GM18526 (cell line): Measurements from ENCODE around the gene SIMC1.
A peak's percentile ranks its signal among the peaks of the same experiment; 100 is the strongest.

ENCODE experiments used
- POLR2A ChIP-seq: IDR thresholded peaks from 3 replicates; pipeline ENCODE4 v1.6.1; 2011; ENCODE audit not compliant: insufficient read length; ENCODE audit errors: extremely low read depth

SIMC1 gene

DNA sequence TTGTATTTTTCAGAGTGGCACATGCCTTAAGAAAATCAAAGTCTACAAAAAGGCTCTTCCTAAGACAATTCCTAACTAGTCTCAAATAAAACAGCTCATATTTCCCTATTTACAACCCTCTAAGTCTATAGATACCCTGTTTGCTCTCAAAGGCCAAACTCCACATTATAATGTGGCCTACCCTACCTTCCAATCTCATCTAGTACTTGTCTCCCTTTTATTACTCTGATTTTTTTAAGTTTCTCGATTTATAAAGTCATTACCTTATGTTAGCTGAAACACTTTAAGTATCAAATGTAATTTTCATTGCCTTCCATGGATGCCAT, 103.9 kb downstream of the SIMC1 start:
- TF ChIP-seq POLR2A: no peak

DNA sequence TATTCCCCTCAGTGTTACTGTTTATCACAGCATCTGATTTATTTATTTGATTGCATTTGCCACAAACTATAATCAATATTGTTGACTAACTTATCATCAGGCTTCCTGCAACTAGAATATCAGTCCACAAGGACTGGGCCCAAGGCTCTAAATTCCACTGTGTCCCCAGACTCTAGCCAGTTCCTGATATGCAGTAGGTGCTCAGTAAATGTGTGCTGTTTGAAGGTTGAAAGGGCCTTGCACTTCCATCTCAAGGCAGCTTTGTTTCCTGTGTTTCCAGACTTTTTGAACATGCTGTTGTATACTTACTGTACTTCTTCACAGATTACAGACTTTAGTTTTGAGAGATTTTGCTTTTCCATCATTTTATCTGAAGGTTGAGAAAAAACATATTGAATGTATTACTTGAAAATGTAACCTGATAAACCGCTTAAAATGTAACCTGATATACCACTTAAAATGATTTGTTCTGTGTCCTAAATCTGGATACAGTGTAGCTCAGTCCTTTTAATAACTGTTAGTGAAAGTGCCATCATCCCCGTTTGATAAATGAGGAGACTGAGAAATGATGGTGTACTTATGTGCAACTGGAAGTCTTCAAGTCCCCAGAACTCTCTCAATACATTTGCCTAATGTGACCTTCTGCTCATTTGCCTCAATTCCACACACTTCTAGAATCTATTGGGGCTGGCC, 104.7 kb downstream of the SIMC1 start:
- TF ChIP-seq POLR2A: no peak

DNA sequence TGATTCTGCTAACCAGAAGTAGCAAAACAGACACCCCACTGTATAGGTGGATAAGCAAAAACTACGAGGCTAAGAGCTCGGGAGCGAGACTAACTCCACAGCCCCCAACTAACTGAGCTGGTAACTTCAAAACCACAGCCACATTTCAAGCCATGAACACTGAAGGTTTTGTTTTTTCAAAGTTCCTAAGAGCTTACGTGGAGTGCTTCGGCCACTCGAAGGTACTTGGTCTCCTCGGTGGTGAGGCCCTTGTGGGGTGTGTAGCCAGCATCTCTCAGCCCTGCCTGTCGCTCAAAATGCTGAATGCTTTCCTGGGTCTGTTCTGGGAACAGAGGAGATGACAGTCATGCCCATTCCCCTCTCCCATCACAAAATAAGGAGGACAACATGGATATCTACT, 112.2 kb downstream of the SIMC1 start:
- TF ChIP-seq POLR2A: no peak

DNA sequence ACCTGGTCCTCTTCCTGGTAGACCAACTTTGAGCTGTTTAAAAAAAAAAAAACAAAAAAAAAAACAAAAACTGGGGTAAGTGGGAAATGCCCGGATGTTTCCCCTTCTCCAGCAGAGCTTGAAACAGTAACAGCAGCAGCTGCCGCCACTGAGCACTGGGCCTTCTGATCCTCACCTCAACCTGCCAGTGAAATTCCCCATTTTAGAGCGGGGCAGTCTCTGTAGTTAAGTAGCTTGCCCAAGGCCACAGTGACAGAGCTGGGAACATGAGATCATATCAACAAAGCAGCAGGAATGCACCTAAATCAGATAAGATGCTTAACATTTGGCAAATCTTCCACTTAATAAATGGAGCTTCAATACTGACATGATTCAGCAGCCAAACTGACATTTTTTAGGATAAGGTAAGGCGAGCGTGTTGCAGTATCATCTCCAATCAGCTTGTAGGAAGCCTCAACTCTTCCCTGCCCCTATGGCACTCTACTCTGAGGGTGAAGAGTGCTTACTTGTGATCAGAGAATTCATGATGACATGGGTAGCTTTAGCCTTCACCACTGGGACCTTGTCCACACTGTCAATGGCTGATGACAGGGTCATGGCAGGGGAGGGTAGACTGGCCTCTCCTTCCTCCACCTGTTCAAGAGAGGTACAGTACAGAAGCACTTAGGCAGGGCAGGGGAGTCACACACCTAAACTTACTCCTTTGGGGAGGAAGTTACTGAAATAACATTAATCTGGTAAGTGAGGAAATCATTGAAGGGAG, 114.1 kb downstream of the SIMC1 start:
- no peak for TF ChIP-seq POLR2A

DNA sequence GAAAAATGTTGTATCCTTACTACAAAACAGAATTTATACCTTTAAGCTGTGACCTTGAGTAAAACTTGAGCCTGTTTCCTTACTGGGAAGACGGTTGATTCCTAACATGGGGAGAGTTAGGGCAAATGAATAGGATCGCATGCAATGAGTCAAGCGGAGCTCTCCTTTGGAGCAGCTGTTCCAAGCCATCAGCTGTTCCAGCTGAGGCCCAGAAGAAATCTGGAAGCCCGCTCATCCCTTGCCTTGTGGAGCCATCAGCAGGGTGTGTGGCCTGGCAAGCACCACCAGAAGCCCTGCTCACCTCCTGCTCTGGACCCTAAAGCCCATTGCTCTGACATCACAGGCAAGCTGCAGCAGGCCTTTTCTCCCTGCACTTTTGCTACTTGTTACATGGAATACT, 115.3 kb downstream of the SIMC1 start:
- no peak for TF ChIP-seq POLR2A

DNA sequence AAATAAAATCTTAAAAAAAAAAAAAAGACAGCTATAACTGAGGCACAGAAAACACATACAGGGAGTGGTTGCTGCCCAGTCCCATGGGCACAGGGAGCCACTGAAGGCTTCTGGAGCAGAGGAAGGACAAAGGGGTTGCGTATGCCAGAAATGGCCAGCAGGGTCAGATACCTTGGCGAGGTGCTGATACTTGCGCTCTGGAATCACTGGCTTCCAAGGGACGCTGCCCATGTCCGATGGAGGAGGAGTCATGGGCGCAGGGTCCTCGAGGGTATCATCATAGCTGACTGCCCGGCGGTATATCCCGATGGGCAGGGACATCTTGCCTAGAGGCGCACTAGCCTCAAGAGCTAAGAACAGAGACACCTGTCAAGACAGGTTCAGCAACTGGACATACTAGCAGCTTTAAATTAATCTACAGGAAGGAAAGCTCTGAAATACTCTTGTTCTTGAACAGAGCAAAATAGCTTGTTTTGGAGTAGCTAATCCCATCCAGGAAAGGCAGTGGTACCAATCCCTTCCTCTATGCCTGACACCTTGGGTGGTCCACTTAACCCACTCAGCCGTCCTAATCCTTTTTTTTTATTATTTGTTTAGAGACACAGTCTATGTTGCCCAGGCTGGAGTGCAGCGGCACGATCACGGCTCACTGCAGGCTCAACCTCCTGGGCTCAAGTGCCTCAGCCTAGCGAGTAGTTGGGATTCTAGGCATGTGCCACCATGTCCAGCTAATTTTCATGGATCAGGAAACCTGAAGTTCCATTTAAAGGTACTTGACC, 117.4 kb downstream of the SIMC1 start:
- no peak for TF ChIP-seq POLR2A

DNA sequence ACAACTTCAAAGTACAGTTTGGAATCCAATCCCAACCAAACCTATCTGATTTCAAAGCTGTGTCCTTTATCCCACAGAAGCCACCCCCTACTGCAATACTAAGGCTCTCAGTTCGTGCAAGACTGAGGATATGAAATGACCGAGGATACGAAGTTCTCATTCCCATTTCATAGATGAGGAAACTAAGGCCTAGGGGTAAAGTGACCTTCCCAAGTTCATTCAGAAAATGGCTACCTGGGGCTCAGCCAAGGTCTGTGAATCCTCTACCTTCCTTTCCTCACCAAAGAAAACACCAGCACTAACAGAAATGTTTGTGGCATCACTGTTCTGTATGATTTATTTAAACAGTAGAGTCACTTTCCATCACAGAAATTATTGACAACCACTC, 117.9 kb downstream of the SIMC1 start:
- TF ChIP-seq POLR2A: no peak

DNA sequence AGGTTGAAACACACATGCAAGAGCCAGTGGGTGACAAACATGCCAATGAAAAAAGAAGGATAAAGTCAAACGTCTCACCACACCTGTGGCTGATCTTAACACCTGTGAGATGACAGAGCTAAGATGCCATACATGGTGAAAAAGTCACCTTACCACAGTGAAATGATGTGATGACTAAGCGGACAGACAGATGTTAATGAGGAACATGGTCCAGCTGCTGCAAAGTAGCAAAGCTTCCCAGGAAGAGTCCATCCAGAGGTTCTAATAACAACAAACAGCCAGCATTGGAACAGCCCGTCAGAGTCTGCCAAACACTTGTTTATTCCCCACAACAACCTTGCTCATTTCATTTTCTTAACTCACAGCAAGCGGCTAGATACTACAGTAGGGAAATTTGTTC, 121.4 kb downstream of the SIMC1 start:
- no peak for TF ChIP-seq POLR2A

DNA sequence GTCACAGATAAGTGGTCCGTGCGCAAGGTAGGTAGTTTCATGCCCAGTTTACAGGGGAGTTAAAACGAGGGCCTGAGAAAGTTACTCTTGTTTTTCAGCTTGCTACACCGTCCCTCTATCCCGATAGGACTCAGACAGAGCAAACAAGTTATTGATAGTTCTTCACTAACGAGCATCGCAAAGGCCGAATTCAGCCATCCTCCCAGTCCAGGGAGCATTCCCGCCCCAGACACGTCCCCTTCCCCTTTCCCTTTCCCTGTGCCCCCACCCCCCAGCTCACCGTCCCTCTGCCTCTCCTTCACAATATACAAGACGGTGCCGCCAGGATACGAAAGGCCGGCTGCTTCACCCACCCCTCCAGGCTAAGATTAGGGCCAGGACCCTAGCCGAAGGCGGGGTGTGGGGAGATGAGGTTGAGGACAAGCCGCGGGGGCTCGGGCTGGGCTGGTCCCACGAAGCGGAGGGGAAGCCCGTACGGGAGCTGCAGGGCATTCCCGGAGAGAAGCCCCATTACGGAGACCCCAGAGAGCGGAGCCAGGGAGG, 122.7 kb downstream of the SIMC1 start:
- no peak for TF ChIP-seq POLR2A

DNA sequence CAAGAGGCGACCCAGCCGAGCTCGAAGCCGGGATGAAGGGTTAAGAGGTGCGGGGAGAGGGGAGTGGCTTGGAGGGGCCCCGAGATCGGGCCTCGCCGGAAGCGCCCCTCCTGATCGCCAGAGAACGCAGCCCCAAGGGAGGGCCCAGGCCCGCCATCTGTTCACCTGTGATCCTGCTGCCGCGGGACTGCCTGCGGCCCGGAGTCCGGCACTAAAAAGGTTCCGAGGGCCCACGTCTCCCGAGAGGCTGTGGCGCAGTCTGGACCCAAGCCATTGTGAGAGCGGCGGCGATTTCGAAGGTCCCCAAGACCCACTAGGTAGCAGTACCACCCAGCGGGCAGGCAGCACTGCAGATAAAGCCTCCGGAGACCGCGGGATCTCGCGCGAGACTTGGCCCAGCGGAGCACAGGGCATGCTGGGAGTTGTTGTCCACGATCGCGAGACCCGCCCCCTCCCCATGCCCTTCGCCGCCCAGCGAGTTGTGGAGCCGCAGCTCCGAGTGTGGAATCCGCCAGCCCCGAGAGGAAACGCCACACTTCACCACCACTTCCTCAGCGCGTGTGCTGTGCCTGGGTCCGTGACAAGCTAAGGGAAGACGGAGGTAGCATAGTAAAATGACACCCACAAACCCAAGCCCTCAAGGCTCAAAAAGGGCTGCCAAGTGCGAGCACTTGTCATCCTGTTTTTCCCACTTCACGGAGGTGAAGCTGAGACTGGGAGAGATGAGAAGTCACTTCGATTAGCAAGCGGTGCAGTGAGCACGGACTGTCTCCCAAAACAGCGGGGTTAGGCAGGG, 123.4 kb downstream of the SIMC1 start, which contains the start of gene KIAA1191:
TSS of gene KIAA1191 (minus strand) at position 328 of the 796 bp plus-strand sequence. CDS start 2,256 bp downstream, outside the sequence.
- peak; percentile 97 for TF ChIP-seq POLR2A

DNA sequence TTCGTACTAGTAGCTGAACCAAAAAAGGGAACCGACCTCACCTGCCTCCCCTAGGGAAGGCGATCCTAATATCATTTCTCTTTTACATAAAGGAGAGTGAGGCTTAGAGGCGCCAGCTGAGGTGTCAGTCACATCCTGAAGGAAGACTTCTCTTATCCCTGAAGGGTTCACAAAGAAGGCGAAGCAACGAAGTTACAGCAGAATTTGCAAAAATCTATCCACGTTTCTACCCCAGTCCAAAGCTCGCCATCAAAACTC, 123.9 kb downstream of the SIMC1 start:
- no peak for TF ChIP-seq POLR2A

DNA sequence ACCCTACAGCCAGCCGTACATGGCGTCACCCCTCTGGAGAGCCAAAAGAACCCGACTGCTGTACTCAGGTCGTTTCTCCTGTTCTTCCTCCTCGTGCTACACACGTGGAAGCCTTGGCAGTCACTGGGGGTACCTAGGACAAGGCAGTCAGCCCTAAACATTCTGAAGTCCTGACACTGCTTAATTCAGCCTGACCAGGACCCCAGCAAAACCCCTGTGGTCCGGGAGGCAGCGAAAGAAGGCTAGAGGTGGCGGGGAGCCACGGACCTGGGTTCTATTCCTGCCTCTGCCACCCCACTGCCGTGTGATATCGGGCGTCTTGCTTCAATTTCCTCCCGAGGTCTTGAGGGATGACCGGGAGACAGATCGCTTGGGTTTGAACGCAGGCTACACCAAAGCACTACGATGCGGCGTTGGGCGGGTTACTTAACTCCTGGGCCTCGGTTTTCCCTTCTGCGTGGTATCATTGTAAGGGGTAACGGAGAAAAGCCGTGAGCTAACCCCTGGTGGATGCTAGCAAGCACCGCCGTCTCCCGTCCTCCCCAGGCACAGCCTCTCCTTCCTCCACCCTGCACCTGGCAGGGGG, 126.6 kb downstream of the SIMC1 start:
- TF ChIP-seq POLR2A: peak; percentile 24

DNA sequence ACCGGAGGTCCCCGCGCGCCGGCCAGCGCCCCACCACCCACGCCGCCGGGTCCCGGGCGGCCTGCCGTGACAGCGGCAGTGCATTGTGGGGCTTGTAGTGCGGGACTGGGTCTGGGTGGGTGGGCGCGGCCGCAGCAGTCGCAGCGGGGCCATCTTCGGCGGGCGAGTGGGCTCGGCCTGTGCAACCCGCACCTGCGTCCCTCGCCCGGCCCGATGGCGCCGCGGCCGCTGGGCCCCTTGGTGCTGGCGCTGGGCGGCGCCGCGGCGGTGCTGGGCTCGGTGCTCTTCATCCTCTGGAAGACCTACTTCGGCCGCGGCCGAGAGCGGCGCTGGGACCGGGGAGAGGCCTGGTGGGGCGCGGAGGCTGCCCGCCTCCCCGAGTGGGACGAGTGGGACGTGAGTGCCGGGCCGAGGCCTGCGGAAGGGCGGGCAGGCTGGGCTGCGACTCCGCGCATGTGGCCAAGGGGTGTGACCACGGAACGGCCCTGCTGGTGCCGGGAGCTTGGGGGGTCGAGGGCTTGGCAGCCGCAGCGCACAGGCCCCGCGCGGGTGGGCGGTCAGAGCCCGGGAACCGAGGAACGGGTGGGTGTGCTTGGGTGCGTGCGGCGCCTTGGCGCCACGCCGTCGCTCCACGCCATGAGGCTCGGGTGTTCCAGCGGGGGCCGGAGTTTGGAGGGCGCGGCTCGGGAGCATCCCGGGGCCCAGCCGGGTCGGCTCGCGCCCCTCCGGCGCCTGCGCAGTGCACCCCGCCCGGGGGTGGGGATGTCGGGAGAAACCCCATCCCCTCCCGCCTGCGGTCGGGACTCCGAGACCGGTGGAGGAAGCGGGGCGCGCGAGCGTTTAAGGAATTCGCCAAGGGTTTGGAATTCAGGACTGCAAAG, 127.4 kb downstream of the SIMC1 start, which contains the start of gene ARL10:
TSS of gene ARL10 (plus strand) at position 137 of the 881 bp plus-strand sequence. CDS start at position 214, 77 bp downstream.
- TF ChIP-seq POLR2A: no peak
